Omental fat pad (tissue), 4 donors: ENCODE measurements around the gene AAMP. TPM values are rescaled to one million over a fixed set of nuclear protein-coding genes. Genes with fewer than 3 reads are reported as not detected.

Experiments used
- ATAC-seq: fragments of 150-250 bp; one replicate; pipeline ENCODE4 v1.9.1; 2016; ENCODE audit warnings: mild to moderate bottlenecking, moderate library complexity; ENCODE audit not compliant: low FRiP score
- DNase-seq: peaks from one replicate; pipeline ENCODE4 v3.0.0-alpha.2; 2019; ENCODE audit warnings: low spot score
- CTCF ChIP-seq, 3 donors: fragments of 450-650 bp; IDR thresholded peaks; one replicate each; pipeline ENCODE4 v1.5.1; 2016 to 2017; ENCODE audit warnings: antibody characterized with exemption in 3 of 3, mild to moderate bottlenecking in 3 of 3, moderate library complexity in 2 of 3
- total RNA-seq, 4 donors: library from RNA; depleted of rRNA; stranded (reverse); fragments of >200 nt; gene quantifications; one replicate each; pipeline ENCODE4 v1.1.0, GENCODE V29; 2016

AAMP gene
- total RNA-seq, 4 donors from 2014 or later = 122 to 165 (median 140) TPM

- DNase-seq (peak; percentile 87), ATAC-seq (peak; percentile 84)
- TF ChIP-seq CTCF (IDR thresholded peaks at IDR 0.05) = no peak
These were observed 16.9 kb upstream of the AAMP start for GRCh38 chr2:218286570-218287459.

- ATAC-seq = peak; percentile 32
- no peak for TF ChIP-seq CTCF (IDR thresholded peaks at IDR 0.05)
- no peak for DNase-seq
These were observed 15.7 kb upstream of the AAMP start for GRCh38 chr2:218285604-218286003.

- peak; percentile 30 for ATAC-seq
- TF ChIP-seq CTCF (IDR thresholded peaks at IDR 0.05) = no peak
- no peak for DNase-seq
These were observed 14.3 kb upstream of the AAMP start for GRCh38 chr2:218284106-218284811.

- ATAC-seq (no peak), DNase-seq (no peak)
- TF ChIP-seq CTCF (IDR thresholded peaks at IDR 0.05) = no peak
These were observed 12.4 kb upstream of the AAMP start for GRCh38 chr2:218282173-218282991.

- ATAC-seq (no peak), DNase-seq (no peak)
These were observed 11.5 kb upstream of the AAMP start for GRCh38 chr2:218281449-218281848.

More at GRCh38 chr2:218281449-218281848, 11.5 kb upstream of the AAMP start:
- TF ChIP-seq CTCF (IDR thresholded peaks at IDR 0.05) = no peak
